IMR-90 (cell line): Measurements from ENCODE around the gene RANBP3.

Experiments
- BHLHE40 ChIP-seq: fragments of 150-350 bp; IDR thresholded peaks from 2 replicates; pipeline ENCODE4 v1.6.1; 2016; ENCODE audit warnings: mild to moderate bottlenecking, low read depth, low read length
- CEBPB ChIP-seq: IDR thresholded peaks from 2 replicates; pipeline ENCODE4 v1.6.1; 2012; ENCODE audit warnings: low read depth, low read length, improper control_type of control experiment
- CTCF ChIP-seq: conservative IDR thresholded peaks from 2 replicates; pipeline ENCODE4 v1.5.1; 2012; ENCODE audit warnings: mild to moderate bottlenecking, low read depth, low read length, improper control_type of control experiment
- MAZ ChIP-seq: IDR thresholded peaks from 2 replicates; pipeline ENCODE4 v1.6.1; 2012; ENCODE audit warnings: low read depth, mild to moderate bottlenecking, low read length, improper control_type of control experiment, moderate library complexity, borderline replicate concordance
- POLR2A ChIP-seq: IDR thresholded peaks from 2 replicates; pipeline ENCODE4 v1.6.1; 2012; ENCODE audit warnings: mild to moderate bottlenecking, low read depth, low read length
- RAD21 ChIP-seq: IDR thresholded peaks from 2 replicates; pipeline ENCODE4 v1.6.1; 2012; ENCODE audit warnings: low read length, improper control_type of control experiment
- RCOR1 ChIP-seq: IDR thresholded peaks from 2 replicates; pipeline ENCODE4 v1.6.1; 2012; ENCODE audit warnings: mild to moderate bottlenecking, low read length, improper control_type of control experiment; ENCODE audit not compliant: insufficient replicate concordance
- RFX5 ChIP-seq: IDR thresholded peaks from 2 replicates; pipeline ENCODE4 v1.8.0; 2012; ENCODE audit warnings: low read depth, mild to moderate bottlenecking, low read length, moderate library complexity
- TF ChIP-seq, protein P1 (sequence below): fragments of 150-350 bp; IDR thresholded peaks from 2 replicates; pipeline ENCODE4 v1.6.1; 2017; ENCODE audit warnings: mild to moderate bottlenecking, antibody characterized with exemption, low read length, low read depth

GRCh38 chr19:5985098-5985783 lies 7.3 kb upstream of the RANBP3 start:
- no peak for TF ChIP-seq CTCF
- no peak for TF ChIP-seq BHLHE40
- no peak for TF ChIP-seq MAZ
- no peak for TF ChIP-seq RFX5
- TF ChIP-seq POLR2A: no peak
- no peak for TF ChIP-seq CEBPB
- TF ChIP-seq, protein P1, sequence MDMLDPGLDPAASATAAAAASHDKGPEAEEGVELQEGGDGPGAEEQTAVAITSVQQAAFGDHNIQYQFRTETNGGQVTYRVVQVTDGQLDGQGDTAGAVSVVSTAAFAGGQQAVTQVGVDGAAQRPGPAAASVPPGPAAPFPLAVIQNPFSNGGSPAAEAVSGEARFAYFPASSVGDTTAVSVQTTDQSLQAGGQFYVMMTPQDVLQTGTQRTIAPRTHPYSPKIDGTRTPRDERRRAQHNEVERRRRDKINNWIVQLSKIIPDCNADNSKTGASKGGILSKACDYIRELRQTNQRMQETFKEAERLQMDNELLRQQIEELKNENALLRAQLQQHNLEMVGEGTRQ: no peak
- TF ChIP-seq RCOR1: no peak
- TF ChIP-seq RAD21: no peak
